ENCODE data around the gene STX7.

- TF ChIP-seq EZH2 (IDR thresholded peaks at IDR 0.05; ENCODE audit: insufficient read depth, poor library complexity, severe bottlenecking) (no peak), EZH2phosphoT487 (IDR thresholded peaks at IDR 0.05; ENCODE audit: insufficient read depth, low read depth) (no peak)
Measured at GRCh38 chr6:132478266-132478665, 34.6 kb downstream of the STX7 start.

Data from GM23248 (cell line).